ENCODE measurements around the gene WRAP53.

- TF ChIP-seq EZH2phosphoT487 (IDR thresholded peaks at IDR 0.05; ENCODE audit: low read length) (no peak), CTCF (IDR thresholded peaks at IDR 0.05; ENCODE audit: low read length) (no peak), EZH2 (optimal IDR thresholded peaks at IDR 0.05; ENCODE audit: low read depth, low read length) (no peak)
Measured at GRCh38 chr17:7745748-7746470, 57.6 kb downstream of the WRAP53 start.

Data from MM.1S (cell line).